HepG2 (cell line): Measurements from ENCODE around the gene SPDYE16.
"Not testable (repeated sequence)": the region's sequence is repeated elsewhere in the genome, so short reads cannot be mapped to it uniquely, and the experiment has no call there.

Experiments
- BRF2 ChIP-seq: sonication (generic); formaldehyde crosslinking; IDR thresholded peaks from 2 replicates; pipeline ENCODE4 v1.8.1; 2022; ENCODE audit warnings: mild to moderate bottlenecking, missing genetic modification reagents
- DR1 ChIP-seq: sonication (generic); formaldehyde crosslinking; IDR thresholded peaks from 2 replicates; pipeline ENCODE4 v1.8.0; 2021; ENCODE audit warnings: mild to moderate bottlenecking, missing genetic modification reagents, inconsistent platforms
- FOXJ3 ChIP-seq: sonication (generic); formaldehyde crosslinking; IDR thresholded peaks from 2 replicates; pipeline ENCODE4 v1.4.0; 2020; ENCODE audit warnings: missing genetic modification reagents, mild to moderate bottlenecking, borderline replicate concordance
- IKZF4 ChIP-seq: sonication (generic); formaldehyde crosslinking; IDR thresholded peaks from 2 replicates; pipeline ENCODE4 v1.5.1; 2020; ENCODE audit warnings: borderline replicate concordance, mild to moderate bottlenecking, low read depth, missing genetic modification reagents; ENCODE audit errors: not compliant biosample characterization
- MXD3 ChIP-seq: IDR thresholded peaks from 2 replicates; pipeline ENCODE4 v1.6.1; 2016; ENCODE audit warnings: mild to moderate bottlenecking, missing biosample characterization, missing genetic modification reagents
- SUZ12 ChIP-seq: fragments of 150-350 bp; IDR thresholded peaks from 2 replicates; pipeline ENCODE4 v1.6.1; 2014; ENCODE audit warnings: low read depth, low read length
- ZBTB33 ChIP-seq: sonication (generic); formaldehyde crosslinking; IDR thresholded peaks from 2 replicates; pipeline ENCODE4 v1.4.0; 2020; ENCODE audit warnings: missing genetic modification reagents
- ZNF460 ChIP-seq: sonication (generic); formaldehyde crosslinking; IDR thresholded peaks from 2 replicates; pipeline ENCODE4 v1.5.1; 2020; ENCODE audit warnings: missing genetic modification reagents, mild to moderate bottlenecking, borderline replicate concordance
- ZNF639 ChIP-seq: conservative IDR thresholded peaks from 2 replicates; pipeline ENCODE4 v1.6.1; 2018; ENCODE audit warnings: missing genetic modification reagents

DNA sequence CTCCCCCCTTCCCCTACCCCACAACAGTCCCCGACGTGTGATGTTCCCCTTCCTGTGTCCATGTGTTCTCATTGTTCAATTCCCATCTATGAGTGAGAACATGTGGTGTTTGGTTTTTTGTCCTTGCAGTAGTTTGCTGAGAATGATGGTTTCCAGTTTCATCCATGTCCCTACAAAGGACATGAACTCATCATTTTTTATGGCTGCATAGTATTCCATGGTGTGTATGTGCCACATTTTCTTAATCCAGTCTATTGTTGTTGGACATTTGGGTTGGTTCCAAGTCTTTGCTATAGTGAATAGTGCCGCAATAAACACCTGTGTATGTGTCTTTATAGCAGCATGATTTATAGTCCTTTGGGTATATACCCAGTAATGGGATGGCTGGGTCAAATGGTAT, 18.2 kb upstream of the SPDYE16 start:
- TF ChIP-seq DR1 (CRISPR knock-in tag); ZNF460 (CRISPR knock-in tag); FOXJ3 (CRISPR knock-in tag); MXD3; ZNF639 (CRISPR knock-in tag); SUZ12; ZBTB33 (CRISPR knock-in tag); BRF2 (CRISPR knock-in tag); IKZF4 (CRISPR knock-in tag): not testable (repeated sequence)
